Stimulated activated CD8-positive, alpha-beta memory T cell treated with anti-CD3 and anti-CD28 coated beads, Interleukin-12 subunit alpha, Interleukin-12 subunit beta, amount 100 ng/mL, for 1 hour (primary cell): Measurements from ENCODE around the gene ROGDI.

Experiments used
- DNase-seq: peaks from one replicate; pipeline ENCODE4 v3.0.0-alpha.2; 2020; ENCODE audit warnings: low read depth

The ROGDI gene

DNA sequence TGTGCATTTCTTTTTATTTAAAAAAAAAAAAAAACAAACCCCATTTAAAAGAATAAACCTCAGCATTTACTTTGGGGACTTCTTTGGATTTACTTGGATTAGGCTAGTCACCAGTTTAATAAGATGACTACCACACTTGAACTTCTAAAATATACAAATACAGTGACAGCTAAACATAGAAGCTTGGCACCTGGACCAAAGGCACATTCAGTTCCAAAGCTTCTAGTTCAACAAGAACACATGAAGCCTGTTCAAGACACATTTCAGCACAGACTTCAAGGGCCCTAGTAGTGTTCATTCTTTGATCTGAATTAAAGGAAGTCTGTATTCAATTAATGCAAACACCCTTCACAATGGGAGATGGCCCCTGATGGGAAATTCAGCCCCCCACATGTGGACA lies 11.6 kb upstream of the ROGDI start:
- no peak for DNase-seq

DNA sequence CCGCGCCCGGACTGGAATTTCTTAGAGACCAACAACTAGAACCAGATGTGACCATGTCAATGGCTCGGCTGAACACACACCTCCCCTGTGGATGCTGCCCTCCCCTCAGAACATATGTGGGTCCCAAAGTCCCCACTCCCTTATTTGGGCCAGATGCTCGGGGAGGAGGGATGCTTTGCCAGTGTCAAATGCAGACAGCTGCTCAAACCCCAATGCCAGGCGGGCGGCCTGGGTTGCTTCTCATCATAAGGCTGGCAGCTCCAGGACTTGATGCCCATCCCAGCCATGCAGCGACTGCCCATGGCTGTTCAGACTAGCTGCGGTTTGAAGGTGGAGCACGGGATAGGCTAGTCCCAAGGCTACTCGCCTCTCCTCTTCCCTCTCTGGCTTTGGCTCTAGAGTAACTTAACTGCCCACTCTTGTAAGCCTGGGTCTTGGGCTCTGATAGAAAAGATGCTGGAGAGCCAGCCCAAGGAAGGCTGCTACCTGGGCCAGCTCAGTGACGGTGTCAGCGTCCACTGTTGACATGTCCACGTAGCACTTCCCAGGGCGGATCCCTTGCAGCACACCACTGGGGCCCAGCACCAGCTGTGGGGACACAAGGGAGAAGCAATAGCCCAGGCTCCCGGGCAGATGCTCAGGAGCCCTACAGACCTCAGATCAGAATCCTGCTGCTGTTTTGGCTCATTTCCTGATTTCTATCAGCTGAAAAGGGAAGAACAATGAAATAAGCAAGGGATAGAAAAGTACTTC lies 11.0 kb upstream of the ROGDI start:
- DNase-seq: no peak

DNA sequence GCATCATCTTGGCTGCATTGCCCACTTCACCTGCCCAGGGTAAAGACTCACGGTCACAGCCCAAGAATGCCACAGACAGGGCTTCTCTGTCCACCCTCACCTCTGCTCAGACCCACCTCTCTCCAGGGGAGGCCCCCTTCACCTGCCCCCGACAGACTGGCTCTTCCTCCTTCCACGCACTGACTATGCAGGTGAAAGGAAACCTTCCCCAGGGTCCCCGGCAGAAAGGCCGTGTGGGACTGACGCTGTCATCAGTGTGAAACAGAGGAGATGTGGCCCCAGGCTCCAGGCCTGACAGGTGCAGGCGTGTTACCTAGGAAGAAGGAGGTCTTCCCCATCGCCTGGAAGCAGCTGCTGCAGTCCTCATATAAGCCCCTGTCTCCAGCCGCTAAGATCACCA lies 9.3 kb upstream of the ROGDI start:
- DNase-seq: no peak

DNA sequence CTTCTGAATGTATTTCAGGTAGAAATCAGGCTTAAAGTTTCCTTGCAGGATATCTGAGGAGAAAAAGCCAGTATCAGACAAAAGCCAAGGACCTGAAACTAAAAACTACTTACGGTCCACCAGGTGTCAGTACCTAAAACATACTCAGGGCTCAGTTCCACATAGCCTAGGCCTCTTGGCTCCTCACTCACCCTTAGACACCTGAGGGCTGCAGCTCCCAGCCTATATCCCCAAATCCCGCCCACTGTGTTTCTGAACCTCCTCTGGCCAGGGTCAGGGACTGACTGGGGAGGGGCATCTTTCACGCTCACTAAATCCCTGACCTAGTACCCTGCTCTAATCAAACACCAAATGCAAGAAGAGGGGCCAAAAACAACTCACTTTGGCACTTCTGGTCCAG lies 8.8 kb upstream of the ROGDI start:
- DNase-seq: no peak

DNA sequence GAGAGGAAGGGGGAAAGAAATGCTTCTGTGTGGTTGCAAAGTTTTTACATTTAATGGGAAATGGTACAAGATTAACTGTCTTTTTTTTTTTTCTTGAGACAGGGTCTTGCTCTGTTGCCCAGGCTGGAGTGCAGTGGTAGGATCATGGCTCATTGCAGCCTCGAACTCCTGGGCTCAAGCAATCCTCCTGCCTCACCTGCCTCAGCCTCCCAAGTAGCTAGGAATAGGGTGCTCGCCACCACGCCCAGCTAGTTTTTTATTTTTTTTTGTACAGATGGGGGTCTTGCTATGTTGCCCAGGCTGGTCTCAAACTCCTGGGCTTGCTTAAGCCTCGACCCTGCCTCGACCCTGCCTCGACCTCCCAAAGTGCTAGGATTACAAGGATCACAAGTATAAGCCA lies 3.8 kb upstream of the ROGDI start:
- DNase-seq: no peak

DNA sequence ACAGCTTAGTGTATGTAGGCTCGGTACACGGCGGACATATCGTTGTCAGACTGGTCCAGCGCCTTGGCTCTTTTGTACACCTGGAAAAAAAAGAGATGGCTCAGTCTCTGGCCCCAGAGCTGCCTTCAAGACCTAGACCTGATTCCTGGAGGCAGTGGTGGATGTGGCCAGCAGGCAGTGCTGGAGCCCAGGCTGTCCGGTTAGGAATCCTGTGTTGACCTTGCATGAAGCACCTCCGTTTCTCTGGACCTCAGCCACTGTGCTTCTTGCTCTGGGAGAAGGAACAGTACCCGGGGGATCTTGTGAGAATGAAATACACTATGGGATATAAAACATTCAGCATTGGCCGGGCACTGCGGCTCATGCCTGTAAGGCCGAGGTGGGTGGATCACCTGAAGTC lies 2.8 kb upstream of the ROGDI start:
- no peak for DNase-seq

DNA sequence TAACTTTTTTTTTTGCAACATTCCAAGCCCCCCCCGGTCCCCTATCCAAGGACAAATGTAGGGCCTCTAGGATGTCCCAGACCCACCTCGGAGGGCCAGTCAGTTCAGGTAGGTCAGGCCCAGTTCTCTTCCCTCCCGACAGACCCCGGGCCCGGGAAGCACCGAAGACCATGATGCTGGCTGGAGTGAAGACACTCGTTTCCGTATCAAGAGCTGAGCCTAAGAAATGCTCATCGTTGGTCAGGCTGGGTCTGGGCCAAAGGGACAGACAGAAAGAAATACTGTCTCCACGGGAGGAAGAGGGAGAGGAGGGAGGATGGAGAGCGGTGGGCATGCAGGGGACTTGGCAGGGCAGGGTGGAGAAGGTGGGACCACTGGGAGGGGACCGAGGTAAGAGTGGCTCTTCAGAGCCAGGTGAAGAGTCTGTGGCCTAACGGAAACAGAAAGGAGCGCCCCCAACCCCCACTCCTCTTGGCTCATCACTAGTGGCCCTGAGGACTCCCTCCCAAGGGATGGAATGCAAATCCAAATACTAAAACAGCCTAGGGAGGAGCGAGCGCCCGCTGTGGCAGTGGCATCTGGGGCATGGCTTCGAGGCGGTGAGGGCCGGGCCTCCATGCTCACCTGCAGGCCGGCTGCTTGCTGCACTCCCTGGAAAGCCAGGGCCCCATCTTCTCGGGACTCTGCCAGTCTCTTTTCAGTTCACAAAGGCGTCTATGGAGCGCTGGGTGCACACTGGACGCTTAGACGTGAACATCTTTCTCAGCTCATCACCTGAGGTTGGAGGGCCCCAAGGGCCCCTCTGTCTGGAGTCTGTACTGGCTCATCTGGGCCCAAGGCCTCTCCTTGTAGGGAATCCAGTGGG lies 1.7 kb upstream of the ROGDI start:
- DNase-seq: no peak

DNA sequence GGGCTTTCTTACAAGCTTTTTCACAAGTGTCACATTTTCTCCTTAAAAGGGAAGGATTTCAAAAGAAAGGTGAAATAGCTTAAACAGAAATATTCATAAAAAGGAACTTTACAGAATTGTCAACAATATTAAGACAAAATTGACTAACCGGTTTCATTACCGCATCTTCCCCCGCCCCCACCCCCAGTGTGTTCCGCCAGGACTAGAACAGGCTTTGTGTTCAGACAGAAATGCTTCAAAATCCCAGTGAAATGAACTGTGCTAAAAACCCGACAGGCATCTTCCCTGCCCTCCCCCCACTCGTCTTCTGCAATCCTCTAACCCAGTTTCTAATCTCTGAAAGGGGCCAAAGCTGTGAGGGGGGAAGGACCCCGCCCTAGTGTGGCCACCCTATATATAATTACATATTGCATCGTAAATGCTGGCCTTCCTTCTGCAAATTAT lies 990 bp upstream of the ROGDI start:
- DNase-seq: no peak

DNA sequence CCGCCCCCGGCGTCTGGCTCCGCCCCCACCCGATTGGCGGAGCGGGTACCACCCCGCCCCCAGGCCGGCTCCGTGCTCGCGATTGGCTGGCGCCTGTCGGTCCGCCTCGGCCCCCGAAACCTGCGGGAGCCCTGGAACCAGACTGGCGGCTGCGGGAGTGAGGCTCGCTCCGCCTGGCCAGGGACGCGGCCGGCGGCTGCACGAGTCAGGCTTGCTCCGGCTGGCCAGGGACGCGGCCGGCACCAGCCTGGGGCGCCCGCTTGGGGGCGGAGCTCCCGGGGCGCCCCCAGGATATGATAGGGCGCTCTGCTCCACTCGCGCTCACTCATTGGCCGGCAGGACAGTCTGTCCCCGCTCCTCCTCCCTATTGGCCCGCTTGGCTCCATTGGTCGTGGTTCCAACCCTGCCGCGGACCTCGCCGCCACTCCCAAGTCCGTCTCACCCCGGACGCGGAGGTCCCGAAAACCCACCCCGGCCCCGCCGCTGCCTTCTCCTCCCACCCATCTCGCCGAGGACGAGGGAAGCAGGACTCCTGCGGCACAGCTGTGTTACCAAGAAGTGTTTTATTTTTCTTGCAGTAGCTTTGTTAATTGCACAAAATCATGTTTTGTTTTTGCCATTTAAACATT lies 340 bp upstream of the ROGDI start:
- peak; percentile 77 for DNase-seq

DNA sequence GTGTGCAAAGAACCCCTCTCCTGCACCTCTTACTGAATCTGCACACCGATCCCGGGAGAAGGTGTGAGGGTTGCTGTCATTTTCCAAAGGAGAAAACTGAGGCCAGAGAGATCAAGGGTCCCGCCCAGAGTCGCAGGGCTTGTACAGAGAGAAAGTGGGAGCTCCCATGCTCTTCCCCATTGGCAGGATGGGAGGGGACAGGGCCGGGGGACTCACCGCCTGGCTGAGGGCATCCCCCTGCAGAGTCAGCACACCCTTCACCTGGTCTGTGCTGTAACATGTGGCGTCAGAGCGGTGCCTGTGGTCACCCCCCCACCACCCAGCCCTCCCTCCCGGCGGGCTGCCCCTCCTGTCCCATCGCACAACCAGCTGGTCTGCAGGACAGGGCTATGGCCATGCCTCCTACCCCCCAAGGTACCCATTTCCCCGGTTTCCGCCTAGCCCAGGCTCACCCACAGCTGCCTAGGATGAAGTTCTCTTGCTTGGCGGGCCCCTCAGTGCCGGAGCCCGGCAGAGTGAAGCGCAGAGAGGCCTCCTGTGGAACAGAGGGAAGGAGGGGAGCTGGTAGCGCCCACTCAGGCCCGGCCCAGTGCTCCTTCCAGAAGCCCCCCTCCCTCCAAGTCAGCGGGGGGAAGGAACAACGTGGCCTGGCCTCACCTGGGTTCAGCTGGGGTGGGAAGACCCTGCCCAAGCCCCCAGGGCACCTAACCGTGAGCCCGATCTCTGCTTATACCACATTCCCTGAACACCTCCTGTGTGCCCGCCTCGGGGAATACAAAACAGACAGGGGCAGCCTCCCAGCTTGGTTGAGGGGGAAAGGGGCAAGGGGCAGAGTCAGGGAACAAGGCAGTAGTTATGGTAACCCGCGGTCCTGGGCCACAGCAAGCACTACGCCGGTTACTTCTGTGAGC lies 1.1 kb downstream of the ROGDI start:
- DNase-seq: no peak

DNA sequence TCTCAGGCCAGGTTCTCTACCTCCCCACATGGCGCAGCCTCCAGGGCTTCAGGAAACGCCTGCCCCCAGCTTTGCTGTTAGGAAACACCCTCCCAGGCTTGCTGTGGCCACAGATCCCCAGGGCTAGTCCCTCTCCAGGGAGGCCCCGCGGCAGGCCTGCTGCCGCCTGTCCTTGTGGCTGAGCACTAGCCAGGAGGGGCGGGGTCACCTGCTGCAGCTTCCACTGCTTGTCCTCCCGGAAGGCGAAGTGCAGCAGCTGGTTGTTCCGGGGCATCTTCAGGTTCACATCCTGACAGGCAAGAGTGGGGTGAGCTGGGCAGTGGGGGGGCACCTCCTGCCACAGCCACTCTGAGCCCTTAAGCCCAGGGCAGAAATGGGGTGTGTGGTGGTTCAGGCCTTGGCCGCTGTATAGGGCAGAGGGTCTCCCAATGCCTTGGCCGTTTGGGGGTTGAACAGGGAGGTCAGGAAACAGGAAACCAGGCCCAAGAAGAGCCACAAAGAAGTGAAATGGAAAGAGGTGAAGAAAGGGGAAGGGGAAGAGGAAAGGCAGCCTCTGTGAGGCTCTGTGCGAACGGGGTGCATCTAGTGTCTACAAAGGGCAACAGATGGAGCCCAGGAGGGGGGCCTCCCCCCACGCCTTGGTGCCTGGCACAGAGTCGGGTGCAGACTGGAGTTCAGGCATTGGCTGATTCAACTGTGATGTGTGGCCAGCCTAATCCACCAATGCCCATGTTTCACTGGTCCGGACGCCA lies 2.0 kb downstream of the ROGDI start:
- no peak for DNase-seq

DNA sequence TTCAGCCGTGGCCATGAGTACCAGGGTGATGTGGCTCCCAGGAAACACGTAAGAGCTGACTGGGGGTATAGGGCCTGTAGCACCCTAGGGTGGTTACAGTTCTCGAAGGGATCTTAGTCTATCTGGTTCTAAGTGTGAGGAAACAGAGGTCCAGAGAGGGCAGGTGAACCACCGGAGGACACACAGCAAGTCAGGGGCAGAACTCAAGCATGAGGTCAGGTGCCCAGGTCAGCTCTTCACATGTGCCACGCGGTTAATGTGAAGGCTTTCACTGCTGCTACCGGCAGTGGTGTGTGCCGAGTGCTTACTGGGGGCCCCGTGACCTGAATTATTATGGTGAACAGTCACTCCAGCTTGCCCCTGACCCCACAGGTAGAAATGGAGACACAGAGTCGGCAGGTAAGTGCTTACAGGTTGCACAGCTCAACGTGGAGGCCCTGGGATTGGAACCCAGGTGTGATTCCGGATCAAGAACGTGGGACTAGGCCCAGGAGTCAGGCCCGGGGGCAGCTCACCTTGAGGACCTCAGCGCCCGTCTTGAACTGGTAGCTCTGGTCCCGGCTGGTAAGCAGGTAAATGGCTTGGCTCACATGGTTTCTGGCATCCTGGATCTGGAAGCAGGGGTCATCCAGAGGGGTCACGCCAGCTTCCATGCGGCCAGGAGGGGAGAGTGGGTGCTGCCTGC lies 3.1 kb downstream of the ROGDI start:
- DNase-seq: no peak

DNA sequence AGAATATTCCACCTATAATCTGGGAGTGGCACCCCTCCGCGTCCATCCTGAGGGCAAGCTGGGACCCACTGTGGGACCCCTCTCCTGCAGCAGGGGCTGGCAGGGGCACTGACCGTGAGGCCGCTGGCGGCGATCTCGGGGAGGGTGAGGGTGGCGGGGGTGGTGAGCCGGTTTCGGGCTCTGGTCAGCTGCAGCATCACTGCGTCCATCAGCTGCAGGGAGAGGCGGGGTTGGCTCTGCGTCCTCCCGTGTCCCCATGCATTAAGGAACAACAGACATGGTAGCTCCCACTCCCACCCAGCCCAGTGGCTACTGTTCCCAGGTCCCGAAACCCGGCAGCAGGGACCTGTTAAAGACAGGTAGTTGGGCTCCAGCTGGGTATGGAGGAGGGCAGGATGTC lies 4.0 kb downstream of the ROGDI start:
- no peak for DNase-seq

DNA sequence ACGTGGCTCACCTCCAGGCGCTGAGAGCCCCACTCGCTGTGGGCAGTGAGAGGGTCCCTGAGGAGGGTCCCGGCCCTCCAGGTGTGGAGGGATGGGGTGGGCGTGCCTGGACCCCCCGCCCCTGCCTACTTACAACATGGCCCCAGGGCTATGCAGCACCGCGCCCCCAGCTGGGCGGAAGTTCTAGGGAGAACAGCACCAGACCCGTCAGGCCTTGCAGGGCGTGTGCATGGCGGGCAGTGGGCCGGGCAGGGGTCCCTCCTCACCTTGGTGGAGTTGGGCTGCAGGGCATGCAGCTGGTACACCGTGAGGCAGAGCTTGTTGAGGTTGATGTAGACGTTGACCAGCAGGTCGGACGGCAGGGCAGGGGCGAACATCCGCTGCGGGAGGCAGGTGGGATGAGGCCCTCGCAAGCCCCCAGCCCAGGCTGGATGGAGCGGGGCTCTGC lies 4.6 kb downstream of the ROGDI start:
- no peak for DNase-seq

DNA sequence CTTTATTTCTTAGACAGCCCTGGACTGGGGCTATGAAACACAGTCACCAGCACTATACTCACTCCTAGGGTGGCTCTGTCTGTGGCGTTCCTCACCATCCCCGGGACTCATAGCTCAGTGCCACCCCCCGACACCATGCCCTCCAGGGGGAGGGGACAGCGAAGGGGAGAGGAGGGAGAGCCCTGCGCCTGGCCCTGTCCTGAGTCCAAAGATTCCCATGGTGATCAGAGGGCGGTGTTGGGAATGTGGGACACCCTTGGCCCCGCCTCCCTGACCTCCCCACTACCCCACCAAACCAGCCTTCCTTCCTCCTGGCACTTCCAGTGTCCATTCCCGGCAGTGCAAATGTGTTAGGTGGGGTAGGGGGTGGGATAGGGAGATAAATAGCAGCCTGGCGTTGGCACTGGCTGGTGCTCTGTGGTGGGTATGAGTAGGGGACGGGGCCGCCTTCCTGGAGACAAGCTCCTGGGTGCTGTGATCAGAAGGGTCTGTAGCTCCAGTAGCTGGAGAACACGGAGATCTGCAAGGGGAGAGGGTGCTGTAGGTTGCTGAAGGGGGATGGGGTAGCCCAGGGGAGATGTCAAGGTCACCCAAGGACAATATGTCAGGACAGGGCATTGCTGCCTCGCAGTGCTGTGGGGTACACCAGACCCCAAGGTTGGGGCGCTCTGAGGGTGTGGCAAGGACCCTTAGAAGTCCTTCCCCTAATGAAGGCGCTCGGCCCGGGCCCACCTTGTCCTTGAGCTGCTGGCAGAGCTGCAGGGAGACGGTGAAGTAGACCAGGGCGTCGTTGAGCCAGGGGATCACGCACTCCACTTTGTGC lies 5.2 kb downstream of the ROGDI start:
- no peak for DNase-seq

DNA sequence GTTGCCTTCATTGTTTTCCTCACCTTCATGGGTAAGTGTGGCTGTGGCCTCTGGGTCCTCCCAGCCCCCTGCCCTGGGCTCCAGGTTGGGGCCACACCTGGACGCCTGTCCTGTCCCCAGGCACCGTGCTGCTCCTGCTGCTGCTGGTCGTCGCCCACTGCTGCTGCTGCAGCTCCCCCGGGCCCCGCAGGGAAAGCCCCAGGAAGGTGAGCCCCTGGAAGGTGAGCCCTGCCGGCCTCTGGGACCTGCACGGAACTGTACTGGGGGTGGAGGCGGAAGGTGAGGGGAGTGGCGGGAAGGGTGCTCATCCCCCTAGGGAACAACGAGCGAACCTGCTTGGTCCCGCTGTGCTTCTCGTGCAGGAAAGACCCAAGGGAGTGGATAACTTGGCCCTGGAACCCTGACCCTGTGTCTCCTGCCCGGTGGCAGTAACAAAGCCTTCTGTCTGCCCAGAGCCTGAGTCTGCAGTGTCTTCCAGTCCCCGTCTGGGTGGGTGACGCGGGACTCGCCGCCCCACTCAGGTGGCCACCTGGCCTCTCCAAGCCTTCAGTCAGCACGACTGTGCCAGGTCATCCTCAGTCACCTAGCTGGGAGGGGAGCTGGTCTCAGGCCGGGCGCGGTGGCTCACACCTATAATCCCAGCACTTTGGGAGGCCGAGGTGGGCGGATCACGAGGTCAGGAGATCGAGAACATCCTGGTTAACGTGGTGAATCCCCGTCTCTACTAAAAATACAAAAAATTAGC lies 6.4 kb downstream of the ROGDI start:
- no peak for DNase-seq

DNA sequence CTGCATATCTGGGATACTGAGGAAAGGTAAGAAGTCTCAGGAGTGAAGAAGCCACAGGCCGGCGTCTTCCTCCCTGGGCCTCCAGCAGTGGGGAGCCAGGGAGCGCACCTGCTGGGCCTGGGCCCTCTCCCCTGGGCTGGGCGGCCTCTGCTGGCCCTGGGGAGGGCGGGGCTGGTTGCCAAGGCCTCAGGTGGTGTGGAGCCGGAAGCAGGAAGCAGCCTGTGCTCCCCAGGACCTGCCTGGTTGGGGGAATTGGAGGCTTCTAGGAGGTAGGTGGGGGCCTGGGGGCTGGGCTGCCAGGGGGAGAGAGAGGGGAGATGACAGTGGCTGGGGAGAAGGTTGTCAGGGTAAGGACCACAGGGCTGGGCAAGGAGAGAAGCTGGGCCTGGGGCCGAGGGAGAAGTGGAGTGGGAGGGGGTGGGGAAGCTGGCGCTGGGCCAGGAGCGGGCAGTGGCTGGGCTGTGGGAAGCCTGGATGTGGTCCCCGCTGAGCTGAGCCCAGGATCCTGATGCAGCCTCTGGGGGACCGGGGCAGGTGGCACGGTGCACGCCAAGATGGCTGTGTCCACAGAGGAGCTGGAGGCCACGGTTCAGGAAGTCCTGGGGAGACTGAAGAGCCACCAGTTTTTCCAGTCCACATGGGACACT lies 7.1 kb downstream of the ROGDI start, which contains the start of gene SMIM22:
TSS of gene SMIM22 (plus strand) at position 189 of the 647 bp plus-strand sequence. CDS start at position 555, 366 bp downstream.
- DNase-seq: no peak

DNA sequence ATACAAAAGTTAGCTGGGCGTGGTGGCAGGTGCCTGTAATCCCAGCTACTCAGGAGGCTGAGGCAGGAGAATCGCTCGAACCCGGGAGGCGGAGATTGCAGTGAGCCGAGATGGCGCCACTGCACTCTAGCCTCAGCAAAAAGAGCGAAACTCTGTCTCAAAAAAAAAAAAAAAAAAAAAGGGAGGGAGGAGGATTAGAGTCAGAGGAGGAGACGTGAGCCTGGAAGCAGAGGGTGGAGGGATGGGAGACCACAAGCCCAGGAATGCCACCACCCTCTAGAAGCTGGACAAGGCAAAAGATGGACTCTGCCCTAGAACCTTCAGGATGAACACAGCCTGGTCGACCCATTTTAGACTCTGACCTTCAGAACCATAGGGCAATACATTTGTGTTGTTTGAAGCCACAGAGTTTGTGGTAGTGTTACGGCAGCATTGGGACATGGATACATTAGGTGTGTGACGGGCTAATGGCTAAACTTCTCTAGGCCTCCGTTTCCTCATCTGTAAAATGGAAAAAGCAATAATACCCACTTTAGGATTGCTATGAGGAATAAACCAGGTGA lies 9.4 kb downstream of the ROGDI start:
- no peak for DNase-seq
